ENCODE measurements around the gene NEB. TPM values are rescaled to one million over a fixed set of nuclear protein-coding genes. Genes with fewer than 3 reads are reported as not detected.

NEB gene
- total and polyA plus RNA-seq, 3 donors from 2014 or later = 5.5 to 18.6 (median 5.7) TPM

GRCh38 chr2:151549191-151549590 is 185.1 kb downstream of the NEB start:
- intact Hi-C loops (cut with DNase I; ENCODE audit: low total_unique reads) = no loop called here
- TF ChIP-seq POLR2A (IDR thresholded peaks at IDR 0.05) (no peak), CTCF (IDR thresholded peaks at IDR 0.05) (no peak)
- no peaks in the 10 kb centered on the region for H3K36me3 ChIP-seq (ENCODE audit: low read depth, missing control alignments)
- H3K4me3 ChIP-seq = no peak overlapping the region
- H3K27me3 ChIP-seq = no peaks in the 10 kb centered on the region
- no peaks in the 10 kb centered on the region for H3K9me3 ChIP-seq
- no peak overlapping the region for H3K27ac ChIP-seq
- WGBS, 2 donors = 76 to 100% methylated on average over 1 to 2 of the region's 2 CpGs
- H3K4me1 ChIP-seq = no peaks in the 10 kb centered on the region
- DNase-seq = no peak

- Histone ChIP-seq H3K27ac (no peak overlapping the region), H3K9me3 (no peaks in the 10 kb centered on the region), H3K36me3 (ENCODE audit: low read depth, missing control alignments) (no peaks in the 10 kb centered on the region), H3K4me1 (no peaks in the 10 kb centered on the region), H3K4me3 (no peak overlapping the region), H3K27me3 (no peaks in the 10 kb centered on the region)
- TF ChIP-seq POLR2A (IDR thresholded peaks at IDR 0.05) (no peak), CTCF (IDR thresholded peaks at IDR 0.05) (no peak)
- DNase-seq = no peak
- intact Hi-C loops (cut with DNase I; ENCODE audit: low total_unique reads) = no loop called here
- 89 to 93% methylated on average over 5 of the region's 5 CpGs for WGBS, 2 donors
Measured at GRCh38 chr2:151544449-151544848, 189.8 kb downstream of the NEB start.

DNA sequence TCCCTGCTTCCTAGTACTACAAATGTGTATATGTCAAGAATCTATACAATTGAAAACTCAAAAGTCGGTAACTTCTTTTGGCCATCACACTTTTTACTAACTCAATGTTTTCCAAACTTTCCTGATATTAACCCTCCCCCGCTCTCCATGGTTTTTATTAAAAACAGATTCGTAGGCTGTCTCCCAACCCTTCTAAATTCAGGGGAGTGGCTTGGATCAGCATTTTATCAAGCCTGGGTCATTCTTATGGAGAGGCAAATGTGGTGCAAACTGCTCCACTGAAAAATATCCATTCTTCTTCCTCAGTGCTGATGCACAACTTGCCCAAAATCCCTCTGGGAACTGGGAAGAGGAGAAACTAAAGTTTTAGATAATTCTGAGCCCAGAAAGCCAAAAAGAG is 190.4 kb downstream of the NEB start:
- Histone ChIP-seq H3K27me3 (no peaks in the 10 kb centered on the region), H3K27ac (no peak overlapping the region), H3K4me3 (no peak overlapping the region), H3K4me1 (no peaks in the 10 kb centered on the region), H3K36me3 (ENCODE audit: low read depth, missing control alignments) (no peaks in the 10 kb centered on the region), H3K9me3 (no peaks in the 10 kb centered on the region)
- no peak for DNase-seq
- no peak for TF ChIP-seq POLR2A (IDR thresholded peaks at IDR 0.05)
- no peak for TF ChIP-seq CTCF (IDR thresholded peaks at IDR 0.05)
- 79 to 84% methylated on average over 3 of the region's 3 CpGs for WGBS, 2 donors
- intact Hi-C loops (cut with DNase I; ENCODE audit: low total_unique reads) = no loop called here

GRCh38 chr2:151534001-151534400 is 200.3 kb downstream of the NEB start:
- H3K27me3 ChIP-seq = no peaks in the 10 kb centered on the region
- intact Hi-C loops (cut with DNase I; ENCODE audit: low total_unique reads) = no loop called here
- TF ChIP-seq CTCF (IDR thresholded peaks at IDR 0.05) (no peak), POLR2A (IDR thresholded peaks at IDR 0.05) (no peak)
- H3K9me3 ChIP-seq = no peaks in the 10 kb centered on the region
- 83 to 90% methylated on average over 7 of the region's 7 CpGs for WGBS, 2 donors
- H3K36me3 ChIP-seq (ENCODE audit: low read depth, missing control alignments) = no peaks in the 10 kb centered on the region
- no peak overlapping the region for H3K4me3 ChIP-seq
- DNase-seq = no peak
- no peak overlapping the region for H3K27ac ChIP-seq
- H3K4me1 ChIP-seq = no peaks in the 10 kb centered on the region

DNA sequence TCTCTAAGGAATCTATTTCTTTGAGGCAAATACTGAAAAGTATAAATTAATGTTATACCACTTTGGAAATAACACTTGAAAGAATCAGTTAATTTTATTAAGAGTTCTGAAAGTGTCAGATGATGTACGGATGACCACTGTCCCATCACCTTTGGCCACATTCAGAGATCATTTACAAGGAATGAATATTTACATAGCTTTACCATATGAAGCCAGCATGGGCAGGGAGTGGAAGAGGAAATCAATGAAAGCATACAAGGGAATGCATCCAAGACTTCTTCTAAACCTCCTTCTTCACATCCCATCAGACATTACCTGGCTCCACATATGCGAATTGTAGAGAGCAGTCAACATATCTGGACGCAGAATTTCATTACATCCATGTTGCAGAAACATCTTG is 201.1 kb downstream of the NEB start:
- 89 to 99% methylated on average over 3 of the region's 3 CpGs for WGBS, 2 donors

More for the DNA sequence above, 201.1 kb downstream of the NEB start:
- intact Hi-C loops (cut with DNase I; ENCODE audit: low total_unique reads) = no loop called here
- H3K36me3 ChIP-seq (ENCODE audit: low read depth, missing control alignments) = no peaks in the 10 kb centered on the region
- H3K27ac ChIP-seq = no peak overlapping the region
- no peak overlapping the region for H3K4me3 ChIP-seq
- TF ChIP-seq CTCF (IDR thresholded peaks at IDR 0.05) = no peak
- TF ChIP-seq POLR2A (IDR thresholded peaks at IDR 0.05) = no peak
- H3K4me1 ChIP-seq = no peaks in the 10 kb centered on the region
- no peaks in the 10 kb centered on the region for H3K9me3 ChIP-seq
- no peak for DNase-seq
- H3K27me3 ChIP-seq = no peaks in the 10 kb centered on the region
